GM21825 (cell line): ENCODE measurements around the gene FAM174C.

Source experiments
- ATAC-seq: cut with Tn5 transposase; IDR thresholded peaks from one replicate; pipeline ENCODE4 v1.9.1; 2021; ENCODE audit warnings: mild to moderate bottlenecking, moderate library complexity; ENCODE audit not compliant: unreplicated experiment

The FAM174C gene

GRCh38 chr19:1249990-1250436, 25.3 kb upstream of the FAM174C start:
- ATAC-seq, result no peak

- no peak for ATAC-seq
Observed at GRCh38 chr19:1250437-1251260, 24.7 kb upstream of the FAM174C start.

- no peak for ATAC-seq
Observed at GRCh38 chr19:1251330-1252220, 23.8 kb upstream of the FAM174C start.

GRCh38 chr19:1252221-1252820, 23.0 kb upstream of the FAM174C start:
- no peak for ATAC-seq

GRCh38 chr19:1252821-1253513, 22.4 kb upstream of the FAM174C start:
- ATAC-seq, result no peak

GRCh38 chr19:1253514-1254080, 21.7 kb upstream of the FAM174C start:
- no peak for ATAC-seq

GRCh38 chr19:1254081-1254527, 21.2 kb upstream of the FAM174C start:
- ATAC-seq, result no peak

- ATAC-seq, result no peak
Observed at GRCh38 chr19:1254530-1255185, 20.7 kb upstream of the FAM174C start.

- no peak for ATAC-seq
Observed at GRCh38 chr19:1255186-1256161, 19.9 kb upstream of the FAM174C start.

- ATAC-seq, result no peak
Observed at GRCh38 chr19:1256646-1257474, 18.5 kb upstream of the FAM174C start.

- no peak for ATAC-seq
Observed at GRCh38 chr19:1257475-1258162, 17.7 kb upstream of the FAM174C start.

GRCh38 chr19:1258163-1258492, 17.2 kb upstream of the FAM174C start:
- ATAC-seq, result no peak

GRCh38 chr19:1258707-1259205, 16.6 kb upstream of the FAM174C start:
- no peak for ATAC-seq

GRCh38 chr19:1259206-1259875, 16.0 kb upstream of the FAM174C start:
- peak; percentile 25 for ATAC-seq

- peak; percentile 6 for ATAC-seq
Observed at GRCh38 chr19:1259876-1260748, 15.2 kb upstream of the FAM174C start.
